Neutrophil (primary cell): ENCODE data around the gene CBX4.

Source experiments
- H3K27ac ChIP-seq: fragments of 200-600 bp; sonication (generic); 2 replicates; pipeline ENCODE4 v1.5.1; 2016; ENCODE audit warnings: mild to moderate bottlenecking, moderate library complexity
- H3K27me3 ChIP-seq: fragments of 200-600 bp; sonication (generic); 2 replicates; pipeline ENCODE4 v1.6.0; 2016; ENCODE audit warnings: mild to moderate bottlenecking
- H3K36me3 ChIP-seq: fragments of 200-600 bp; sonication (generic); 2 replicates; pipeline ENCODE4 v1.5.1; 2017
- H3K4me1 ChIP-seq, 2 experiments: fragments of 200-600 bp in 1 of 2; sonication (generic) in 1 of 2; 1 replicate in 1 of 2; 2 replicates in 1 of 2; pipeline versions ENCODE4 v1.5.1 to v1.6.1; 2013 to 2016; ENCODE audit warnings: low read depth in 1 of 2, low read length in 1 of 2, mild to moderate bottlenecking in 1 of 2, moderate library complexity in 1 of 2; ENCODE audit not compliant: control insufficient read depth in 1 of 2, insufficient read depth in 1 of 2
- H3K4me3 ChIP-seq, 2 experiments: fragments of 200-600 bp in 1 of 2; sonication (generic) in 1 of 2; 1 replicate in 1 of 2; 2 replicates in 1 of 2; pipeline ENCODE4 v1.5.1; 2013 to 2016; ENCODE audit warnings: low read depth in 1 of 2, low read length in 1 of 2, mild to moderate bottlenecking in 1 of 2, moderate library complexity in 1 of 2
- H3K9me3 ChIP-seq: fragments of 200-600 bp; sonication (generic); 2 replicates; pipeline ENCODE4 v1.5.1; 2016
- CTCF ChIP-seq: fragments of 200-600 bp; sonication (generic); IDR thresholded peaks from 2 replicates; pipeline ENCODE4 v1.5.1; 2016; ENCODE audit warnings: antibody characterized with exemption

Gene CBX4

DNA sequence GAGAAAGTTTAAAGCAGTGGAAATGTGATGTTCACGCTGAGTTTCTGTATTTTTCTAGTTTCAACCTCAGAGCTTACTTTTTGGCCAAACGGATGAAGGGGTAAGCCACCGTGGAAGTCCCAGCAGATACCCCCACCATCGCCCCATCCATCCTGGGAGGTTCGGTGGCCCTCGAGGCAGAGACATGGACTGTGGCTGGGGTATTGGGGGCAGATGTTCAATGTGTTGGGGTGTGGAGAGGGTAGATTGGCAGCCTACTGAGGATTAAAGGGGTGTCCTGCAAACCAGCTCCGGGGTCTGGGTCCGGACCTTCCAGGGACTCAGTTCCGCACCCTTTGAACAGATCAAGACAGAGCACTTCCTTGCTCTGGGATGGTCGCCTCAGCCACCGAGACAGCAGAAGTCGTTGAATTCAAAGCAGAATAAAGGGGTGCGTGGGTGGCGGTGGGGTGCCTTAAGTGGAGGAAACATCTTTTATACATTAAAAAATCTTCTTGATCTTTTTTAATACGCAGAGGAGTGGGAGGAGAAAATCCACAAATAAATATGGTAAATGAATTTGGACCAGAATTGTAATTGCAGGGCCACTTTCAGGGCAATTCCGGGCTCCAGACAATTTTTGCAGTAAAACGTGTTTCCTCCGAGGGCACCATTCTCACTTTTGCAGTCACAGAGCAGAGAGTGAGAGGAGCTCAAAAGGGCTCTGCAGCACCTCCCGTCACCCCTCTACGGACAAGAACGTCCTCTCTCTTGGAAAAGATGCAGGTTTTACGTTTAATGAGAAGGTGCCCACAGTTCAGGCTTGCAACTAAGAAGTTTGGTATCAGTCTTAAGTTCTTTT lies 34.2 kb downstream of the CBX4 start:
- no peak for TF ChIP-seq CTCF
- peaks cover 100% of the 10 kb centered on the region for H3K27me3 ChIP-seq
- H3K4me1 ChIP-seq, result peaks cover 49 to 50% of the 10 kb centered on the region in 2 experiments
- H3K36me3 ChIP-seq, result no peaks in the 10 kb centered on the region
- H3K27ac ChIP-seq, result no peak overlapping the region
- H3K4me3 ChIP-seq, result peak overlapping the region in 1 of 2 experiments; percentile 52
- H3K9me3 ChIP-seq, result no peaks in the 10 kb centered on the region

GRCh38 chr17:79803997-79804855 lies 35.0 kb downstream of the CBX4 start:
- Histone ChIP-seq H3K27ac (peak overlapping the region; percentile 44), H3K27me3 (peaks cover 100% of the 10 kb centered on the region), H3K36me3 (no peaks in the 10 kb centered on the region), H3K4me1 (peaks cover 53 to 57% of the 10 kb centered on the region in 2 experiments), H3K9me3 (no peaks in the 10 kb centered on the region), H3K4me3 (peak overlapping the region; percentile 47 to 52)
- TF ChIP-seq CTCF, result no peak

DNA sequence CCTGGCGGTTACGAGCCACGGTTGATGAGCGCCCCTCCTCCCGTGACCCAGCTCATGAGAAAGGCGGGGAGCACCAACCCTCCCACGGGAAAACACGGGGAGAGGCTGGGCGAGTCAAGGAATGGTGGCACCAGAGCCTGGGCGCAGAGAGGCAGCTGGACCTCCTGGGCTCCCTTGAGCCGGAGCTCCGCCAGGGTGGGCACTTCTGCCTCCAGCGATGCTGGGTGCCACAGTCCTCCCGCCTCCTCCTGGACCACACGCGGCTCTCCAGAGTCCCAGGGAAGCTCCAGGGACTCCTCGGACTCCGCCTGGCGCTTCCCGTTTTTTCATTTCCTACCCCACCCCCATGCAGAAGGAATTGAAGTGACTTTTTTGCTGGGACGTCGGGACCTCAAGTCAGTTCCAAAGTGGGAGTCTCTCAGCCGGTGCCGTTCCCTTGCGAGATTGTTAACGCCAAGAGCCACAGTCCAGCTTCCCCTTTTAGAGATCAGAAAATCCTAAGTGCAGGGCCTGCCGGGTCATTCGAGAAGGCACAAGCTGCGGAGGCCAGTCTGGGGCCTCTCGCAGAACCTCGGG lies 35.7 kb downstream of the CBX4 start:
- peak overlapping the region; percentile 47 to 52 for H3K4me3 ChIP-seq
- peaks cover 100% of the 10 kb centered on the region for H3K27me3 ChIP-seq
- peaks cover 60 to 62% of the 10 kb centered on the region in 2 experiments for H3K4me1 ChIP-seq
- peak overlapping the region; percentile 40 for H3K27ac ChIP-seq
- H3K36me3 ChIP-seq, result no peaks in the 10 kb centered on the region
- TF ChIP-seq CTCF, result no peak
- H3K9me3 ChIP-seq, result no peaks in the 10 kb centered on the region

DNA sequence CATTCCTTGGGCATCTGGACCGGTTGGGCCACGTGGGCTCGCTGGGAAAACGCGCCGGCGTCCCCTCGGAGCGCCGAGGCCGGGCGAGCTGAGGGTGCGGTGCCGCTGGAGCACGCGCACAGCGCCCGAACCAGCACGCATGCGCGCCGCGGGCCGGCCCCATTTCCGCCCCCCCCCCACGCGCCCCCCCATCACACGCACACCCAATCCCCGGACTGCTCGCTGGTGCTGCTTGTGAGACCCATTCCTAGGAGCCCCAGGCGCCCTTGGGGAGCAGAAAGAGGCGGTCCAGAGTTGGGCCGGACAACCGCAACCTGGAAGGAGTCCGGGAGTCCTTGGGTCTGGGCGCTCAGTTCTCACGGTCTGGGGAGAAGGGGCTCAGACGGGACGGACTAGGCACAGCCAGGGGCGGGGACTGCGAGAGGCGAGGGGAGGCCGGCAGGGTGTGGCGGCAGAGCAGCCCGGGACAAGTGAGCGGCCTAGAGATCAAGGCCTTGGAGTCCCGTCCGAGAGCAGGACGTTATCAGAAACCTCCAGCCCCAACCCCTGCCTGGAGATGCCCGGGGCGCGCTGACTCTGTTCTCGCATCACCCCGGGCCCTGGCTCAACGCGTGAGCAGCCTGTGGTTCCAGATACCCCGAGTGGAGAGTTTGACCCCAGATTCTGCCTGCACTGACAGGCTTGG lies 36.4 kb downstream of the CBX4 start:
- H3K9me3 ChIP-seq, result no peaks in the 10 kb centered on the region
- TF ChIP-seq CTCF, result no peak
- no peaks in the 10 kb centered on the region for H3K36me3 ChIP-seq
- H3K4me1 ChIP-seq, result peaks cover 66 to 68% of the 10 kb centered on the region in 2 experiments
- H3K4me3 ChIP-seq, result peak overlapping the region in 1 of 2 experiments; percentile 52
- no peak overlapping the region for H3K27ac ChIP-seq
- peaks cover 100% of the 10 kb centered on the region for H3K27me3 ChIP-seq
